ENCODE results near the gene SLC25A51.
"Not testable (repeated sequence)": the region's sequence is repeated elsewhere in the genome, so short reads cannot be mapped to it uniquely, and the experiment has no call there.

SLC25A51 gene

GRCh38 chr9:37892063-37892462 lies 11.9 kb downstream of the SLC25A51 start:
- no peak overlapping the region for H3K4me3 ChIP-seq (replicated peaks in 1 of 2; ENCODE audit: low read depth in 2 of 2, low read length in 2 of 2)

GRCh38 chr9:37891042-37891441 lies 12.9 kb downstream of the SLC25A51 start:
- DNase-seq (ENCODE audit: low read depth in 2 of 2); H3K4me3 ChIP-seq (replicated peaks in 1 of 2; ENCODE audit: low read depth in 2 of 2, low read length in 2 of 2): not testable (repeated sequence)

More at GRCh38 chr9:37892063-37892462, 11.9 kb downstream of the SLC25A51 start:
- no peak for DNase-seq (ENCODE audit: low read depth in 2 of 2)
- no peak for TF ChIP-seq CTCF (IDR thresholded peaks at IDR 0.05; ENCODE audit: low read depth, low read length)

GRCh38 chr9:37889536-37889935 lies 14.4 kb downstream of the SLC25A51 start:
- TF ChIP-seq CTCF (IDR thresholded peaks at IDR 0.05; ENCODE audit: low read depth, low read length), result no peak
- no peak overlapping the region for H3K4me3 ChIP-seq (replicated peaks in 1 of 2; ENCODE audit: low read depth in 2 of 2, low read length in 2 of 2)
- DNase-seq (ENCODE audit: low read depth in 2 of 2), result no peak

- H3K4me3 ChIP-seq (replicated peaks in 1 of 2; ENCODE audit: low read depth in 2 of 2, low read length in 2 of 2), result not testable (repeated sequence)
- peak; percentile 69 to 79 for DNase-seq (ENCODE audit: low read depth in 2 of 2)
These were observed 15.8 kb downstream of the SLC25A51 start for GRCh38 chr9:37887977-37888583.

GRCh38 chr9:37880916-37881479 lies 22.9 kb downstream of the SLC25A51 start:
- TF ChIP-seq CTCF (IDR thresholded peaks at IDR 0.05; ENCODE audit: low read depth, low read length), result no peak
- DNase-seq (ENCODE audit: low read depth in 2 of 2), result no peak
- H3K4me3 ChIP-seq (replicated peaks in 1 of 2; ENCODE audit: low read depth in 2 of 2, low read length in 2 of 2), result no peak overlapping the region

GRCh38 chr9:37876376-37876775 lies 27.6 kb downstream of the SLC25A51 start:
- DNase-seq (ENCODE audit: low read depth in 2 of 2), result peak in 1 of 2 donors; percentile 12
- no peak overlapping the region for H3K4me3 ChIP-seq (replicated peaks in 1 of 2; ENCODE audit: low read depth in 2 of 2, low read length in 2 of 2)
- TF ChIP-seq CTCF (IDR thresholded peaks at IDR 0.05; ENCODE audit: low read depth, low read length), result no peak

GRCh38 chr9:37873955-37874354 lies 30.0 kb downstream of the SLC25A51 start:
- DNase-seq (ENCODE audit: low read depth in 2 of 2), result no peak
- H3K4me3 ChIP-seq (replicated peaks in 1 of 2; ENCODE audit: low read depth in 2 of 2, low read length in 2 of 2), result no peak overlapping the region
- no peak for TF ChIP-seq CTCF (IDR thresholded peaks at IDR 0.05; ENCODE audit: low read depth, low read length)

- no peak for TF ChIP-seq CTCF (IDR thresholded peaks at IDR 0.05; ENCODE audit: low read depth, low read length)
- DNase-seq (ENCODE audit: low read depth in 2 of 2), result no peak
- no peak overlapping the region for H3K4me3 ChIP-seq (replicated peaks in 1 of 2; ENCODE audit: low read depth in 2 of 2, low read length in 2 of 2)
These were observed 33.1 kb downstream of the SLC25A51 start for GRCh38 chr9:37870799-37871176.
